HG03457 (cell line): ENCODE results near the gene LRRFIP2.

Experiments
- ATAC-seq: cut with Tn5 transposase; IDR thresholded peaks from one replicate; pipeline ENCODE4 v1.9.1; 2021; ENCODE audit warnings: moderate number of reproducible peaks; ENCODE audit not compliant: unreplicated experiment

The LRRFIP2 gene

DNA sequence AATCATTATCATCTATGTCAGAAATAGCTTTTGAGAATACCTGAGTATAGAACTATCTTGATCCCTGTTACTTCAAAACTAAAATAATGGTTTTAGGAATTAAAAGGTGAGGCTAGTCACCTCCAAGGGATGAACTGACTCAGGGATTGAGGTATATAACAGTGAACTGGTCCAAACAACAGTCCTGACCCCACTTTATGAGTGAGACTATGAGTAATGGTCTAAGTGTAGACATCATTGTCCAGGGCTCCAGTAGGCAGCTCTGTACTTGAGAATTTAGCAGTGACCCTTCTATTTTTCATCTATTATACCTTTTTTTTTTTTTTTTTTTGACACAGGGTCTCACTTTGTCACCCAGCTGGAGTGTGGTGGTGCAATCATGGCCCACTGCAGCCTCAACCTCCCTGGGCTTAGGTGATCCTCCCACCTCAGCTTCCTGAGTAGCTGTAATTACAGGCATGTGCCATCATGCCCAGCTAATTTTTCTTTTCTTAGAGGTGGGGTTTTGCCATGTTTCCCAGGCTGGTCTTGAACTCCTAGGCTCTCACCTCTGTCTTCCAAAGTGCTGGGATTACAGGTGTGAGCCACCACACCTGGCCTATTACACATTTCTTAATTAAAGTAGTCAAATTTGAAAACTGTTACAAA lies 144.7 kb downstream of the LRRFIP2 start:
- ATAC-seq, result no peak

DNA sequence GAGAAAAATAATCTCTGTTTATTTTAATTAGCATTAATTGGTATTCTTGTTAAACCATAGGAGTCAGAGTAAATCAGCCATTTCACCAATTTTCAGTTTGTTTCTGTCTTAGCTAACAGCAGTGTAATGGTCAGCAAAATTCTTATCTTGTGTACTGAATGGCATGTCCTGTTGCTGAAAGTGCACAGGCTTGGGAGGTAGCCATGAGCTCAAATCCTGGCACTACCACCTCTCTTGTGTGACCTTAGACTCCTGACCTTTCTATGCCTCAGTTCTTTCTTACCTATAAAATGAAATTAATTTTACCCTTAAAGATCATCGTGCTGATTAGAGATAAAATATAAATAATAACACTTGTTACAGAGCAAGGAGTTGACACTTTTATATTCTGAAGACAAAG lies 145.3 kb downstream of the LRRFIP2 start:
- ATAC-seq, result no peak

DNA sequence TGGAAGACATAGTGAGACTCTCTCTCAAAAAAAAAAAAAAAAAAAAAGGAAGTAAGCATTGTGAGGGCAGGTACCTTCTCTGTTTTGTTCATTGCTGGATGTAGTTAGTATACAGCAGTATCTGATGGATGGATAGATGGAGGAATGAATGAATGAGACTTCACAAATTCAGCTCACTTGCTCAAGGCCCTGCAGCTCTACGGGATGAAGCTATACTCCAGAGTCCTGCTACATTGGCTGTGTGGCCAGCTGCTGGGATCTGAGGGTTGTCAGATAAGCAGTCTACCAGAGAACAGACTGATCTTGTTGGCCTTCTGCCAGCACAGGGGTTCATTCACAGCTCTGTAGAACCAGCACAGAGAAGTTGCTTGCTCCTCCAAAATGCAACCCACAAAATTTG lies 146.1 kb downstream of the LRRFIP2 start:
- no peak for ATAC-seq

DNA sequence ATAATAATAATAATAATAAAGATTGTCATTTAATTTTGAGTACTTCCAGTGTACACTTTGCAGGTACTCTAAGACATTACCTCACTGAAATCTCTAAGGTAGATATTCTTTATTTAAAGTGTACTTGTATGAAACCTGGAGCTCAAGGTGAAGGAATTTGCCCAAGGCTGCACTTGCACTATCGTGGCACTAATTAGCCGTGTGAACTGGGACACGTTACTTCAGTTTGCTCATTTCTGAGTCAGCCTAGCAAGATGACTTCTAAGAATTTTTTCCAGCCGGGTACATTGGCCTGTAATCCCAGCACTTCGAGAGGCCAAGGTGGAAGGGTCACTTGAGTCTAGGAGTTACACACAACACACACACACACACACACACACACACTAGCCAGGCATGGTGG lies 147.5 kb downstream of the LRRFIP2 start:
- ATAC-seq, result no peak

DNA sequence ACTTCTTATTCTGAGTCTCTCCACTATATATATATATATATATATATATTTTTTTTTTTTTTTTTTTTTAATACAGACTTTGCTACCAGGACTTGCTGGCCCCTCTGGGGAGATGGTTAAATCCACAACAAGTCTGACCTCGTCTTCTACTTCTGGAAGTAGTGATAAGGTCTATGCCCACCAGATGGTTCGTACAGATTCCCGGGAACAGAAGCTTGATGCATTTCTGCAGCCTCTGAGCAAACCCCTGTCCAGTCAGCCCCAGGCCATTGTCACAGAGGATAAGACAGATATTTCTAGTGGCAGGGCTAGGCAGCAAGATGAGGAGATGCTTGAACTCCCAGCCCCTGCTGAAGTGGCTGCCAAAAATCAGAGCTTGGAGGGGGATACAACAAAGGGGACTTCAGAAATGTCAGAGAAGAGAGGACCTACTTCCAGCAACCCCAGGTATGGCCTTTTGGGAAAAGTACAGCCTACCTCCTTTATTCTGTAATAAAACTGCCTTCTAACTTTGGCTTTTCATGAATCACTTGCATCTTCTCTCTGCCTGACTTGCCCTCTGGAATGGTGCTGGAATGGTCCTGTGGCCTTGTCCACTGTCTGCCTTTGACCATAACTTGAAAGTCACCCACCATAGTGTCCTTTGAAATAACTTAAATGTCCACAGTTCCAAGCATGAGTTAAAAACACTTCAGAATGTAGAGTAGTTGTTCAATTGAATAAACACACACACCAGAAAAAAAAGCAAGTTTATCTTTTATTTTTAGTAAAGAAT lies 148.6 kb downstream of the LRRFIP2 start:
- no peak for ATAC-seq

DNA sequence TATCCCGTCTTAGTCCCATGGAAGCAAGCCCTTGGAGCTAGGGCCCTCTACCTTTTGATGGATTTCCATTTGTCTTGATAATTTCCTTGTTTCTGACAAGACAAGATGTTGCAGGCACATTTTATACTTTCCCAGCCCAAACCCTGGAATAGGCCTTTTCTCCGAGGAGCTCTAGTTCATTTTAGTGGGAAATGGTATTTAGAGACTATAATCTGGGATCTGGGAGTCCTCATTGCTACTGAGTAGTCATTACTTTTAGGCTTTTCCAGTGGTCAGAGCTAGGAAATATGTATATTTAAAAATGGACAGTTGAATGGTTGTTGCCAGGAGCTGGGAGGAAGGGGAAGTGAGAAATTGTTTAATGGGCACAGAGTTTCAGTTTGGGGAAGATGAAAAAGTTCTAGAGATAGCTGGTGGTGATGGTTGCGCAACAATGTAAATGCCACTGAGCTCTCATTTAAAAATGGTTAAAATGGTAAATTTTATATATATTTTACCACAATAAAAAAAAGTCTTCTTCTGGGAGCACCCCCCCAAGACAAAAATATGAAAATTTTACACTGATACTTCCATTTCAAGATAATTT lies 149.5 kb downstream of the LRRFIP2 start:
- ATAC-seq, result no peak

DNA sequence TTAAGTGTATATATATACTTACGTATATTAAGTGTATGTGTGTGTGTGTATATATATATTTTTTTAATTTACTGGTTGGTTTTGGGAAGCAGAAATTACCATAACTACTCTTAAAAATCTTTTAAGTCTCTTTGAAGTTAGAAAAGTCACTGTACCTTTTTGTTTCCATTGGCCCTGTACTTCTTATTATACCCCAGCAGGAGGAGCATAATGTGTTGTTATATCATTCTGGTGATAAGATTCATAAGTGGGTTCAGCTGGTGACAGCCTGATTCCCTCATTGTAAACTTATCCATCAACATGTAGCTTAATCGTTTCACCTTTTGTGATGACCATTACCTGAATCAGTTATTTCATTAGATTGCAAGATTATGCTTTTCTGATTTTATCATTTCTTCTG lies 150.3 kb downstream of the LRRFIP2 start:
- no peak for ATAC-seq

DNA sequence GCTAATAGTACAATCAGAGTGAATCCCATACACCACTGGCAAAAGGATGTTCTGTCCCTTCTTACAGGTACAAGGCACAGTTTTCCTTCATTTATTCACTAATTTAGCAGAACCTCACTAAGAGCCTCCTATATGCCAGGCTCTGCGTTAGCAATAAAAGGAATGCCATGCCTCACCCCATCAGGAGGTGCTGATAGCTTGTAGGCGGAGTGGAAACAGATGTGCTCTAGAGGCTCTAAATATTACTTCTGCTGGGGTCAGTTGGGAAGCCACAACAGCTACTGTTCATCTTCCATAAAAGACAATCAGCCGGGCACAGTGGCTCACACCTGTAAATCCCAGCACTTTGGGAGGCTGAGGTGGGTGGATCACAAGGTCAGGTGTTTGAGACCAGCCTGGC lies 156.7 kb downstream of the LRRFIP2 start:
- ATAC-seq, result no peak

DNA sequence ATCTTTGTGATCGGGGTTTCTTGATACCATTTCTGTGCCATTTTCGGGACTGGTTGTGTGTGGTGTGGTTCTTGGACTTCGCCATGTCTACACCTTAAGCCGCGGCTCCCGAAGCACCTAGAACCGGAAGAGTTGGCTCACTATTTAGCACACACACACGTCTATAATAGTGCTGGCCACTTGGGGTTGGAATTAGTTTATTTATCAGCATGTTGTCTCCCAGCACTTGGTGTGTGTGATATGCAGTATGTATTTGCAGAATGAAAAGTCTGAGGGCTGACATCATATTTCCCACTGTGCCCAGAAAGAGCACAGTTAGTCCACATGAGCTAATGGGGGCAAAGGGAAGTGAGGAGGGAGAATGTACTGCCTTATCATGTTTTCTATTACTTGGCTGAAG lies 157.5 kb downstream of the LRRFIP2 start:
- ATAC-seq, result no peak

DNA sequence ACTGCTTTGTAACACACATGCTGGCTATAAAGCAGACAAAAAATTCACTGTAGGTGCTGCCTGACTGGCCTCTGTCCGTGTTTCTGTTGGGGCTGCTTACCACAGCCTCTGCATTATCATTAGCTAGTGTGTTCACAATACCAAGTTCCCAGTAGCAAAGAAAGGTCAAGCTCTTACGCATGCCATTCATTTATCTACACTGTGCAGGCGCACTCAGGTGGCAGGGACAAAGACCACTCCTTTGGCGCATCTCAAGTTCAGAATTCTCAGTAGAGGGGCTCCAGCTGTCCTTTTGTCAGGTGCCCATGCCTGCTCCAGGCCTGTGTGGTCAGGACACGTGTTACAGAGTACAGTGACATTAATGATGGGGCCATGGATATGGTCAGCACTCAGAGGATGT lies 158.7 kb downstream of the LRRFIP2 start:
- ATAC-seq, result no peak

DNA sequence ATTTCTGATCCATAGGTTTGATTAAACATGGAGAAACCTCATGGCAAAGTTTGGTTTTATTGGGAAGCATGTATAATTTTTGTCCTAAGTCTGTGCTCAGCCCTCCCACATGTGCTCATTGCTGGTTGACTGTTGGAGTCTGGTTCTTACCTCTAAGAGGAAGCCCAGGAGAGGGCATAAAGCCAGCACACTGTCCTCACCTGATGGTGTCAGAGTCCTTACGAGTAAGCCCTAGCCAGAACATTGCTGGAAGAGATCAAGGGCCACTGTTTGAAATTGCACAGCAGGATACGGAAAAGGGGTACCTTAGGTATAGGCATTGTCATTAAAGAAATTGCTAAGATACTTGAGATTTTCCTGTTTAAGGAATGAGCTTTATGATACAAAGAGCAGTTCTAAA lies 159.8 kb downstream of the LRRFIP2 start:
- no peak for ATAC-seq
